Epithelial cell of proximal tubule (primary cell): ENCODE results near the gene SIN3B. TPM values are rescaled to one million over a fixed set of nuclear protein-coding genes. Genes with fewer than 3 reads are reported as not detected.

Experiments used
- DNase-seq: peaks from one replicate; pipeline ENCODE4 v3.0.0-alpha.2; 2011; ENCODE audit warnings: low read depth
- H3K4me3 ChIP-seq: 2 replicates; pipeline ENCODE4 v1.5.1; 2011; ENCODE audit warnings: low read depth, mild to moderate bottlenecking, low read length
- CTCF ChIP-seq: conservative IDR thresholded peaks from 2 replicates; pipeline ENCODE4 v1.5.1; 2012; ENCODE audit warnings: low read depth, mild to moderate bottlenecking, low read length
- total RNA-seq: library from RNA; depleted of rRNA; stranded (reverse); fragments of >200 nt; gene quantifications from 2 replicates; pipeline ENCODE4 v1.2.3, GENCODE V29; 2015

SIN3B gene
- total RNA-seq, 1 donor from 2014 or later: 20.4 TPM

- no peak for TF ChIP-seq CTCF
- H3K4me3 ChIP-seq: no peak overlapping the region
- no peak for DNase-seq
These were observed 99.2 kb downstream of the SIN3B start for GRCh38 chr19:16928351-16928750.

GRCh38 chr19:16928916-16929315, 99.7 kb downstream of the SIN3B start:
- H3K4me3 ChIP-seq: no peak overlapping the region
- no peak for TF ChIP-seq CTCF
- no peak for DNase-seq

Other genes with a start within 250 kb of the SIN3B start
- 7.3 and 8.9 TPM in 2 replicates for gene MED26, start 201.2 kb upstream of the SIN3B start, total RNA-seq
- gene SMIM7, start 169.3 kb upstream of the SIN3B start, total RNA-seq: 96.2 and 131 TPM in 2 replicates
- 2.2 and 3.5 TPM in 2 replicates for gene TMEM38A, start 168.3 kb upstream of the SIN3B start, total RNA-seq
- not detected in 2 replicates for gene NWD1, start 109.6 kb upstream of the SIN3B start, total RNA-seq
- not detected in 2 replicates for gene F2RL3, start 59.6 kb downstream of the SIN3B start, total RNA-seq
- 0.22 and 8.2 TPM in 2 replicates for gene CPAMD8, start 197.4 kb downstream of the SIN3B start, total RNA-seq
- 20.5 and 25.5 TPM in 2 replicates for gene HAUS8, start 246.1 kb downstream of the SIN3B start, total RNA-seq
- 53.9 and 55.9 TPM in 2 replicates for gene MYO9B, start 246.4 kb downstream of the SIN3B start, total RNA-seq